ENCODE data around the gene SEPTIN8. TPM values are rescaled to one million over a fixed set of nuclear protein-coding genes. Genes with fewer than 3 reads are reported as not detected.

SEPTIN8 gene
- total RNA-seq, 1 experiment from 2014 or later, result 47.8 TPM

DNA sequence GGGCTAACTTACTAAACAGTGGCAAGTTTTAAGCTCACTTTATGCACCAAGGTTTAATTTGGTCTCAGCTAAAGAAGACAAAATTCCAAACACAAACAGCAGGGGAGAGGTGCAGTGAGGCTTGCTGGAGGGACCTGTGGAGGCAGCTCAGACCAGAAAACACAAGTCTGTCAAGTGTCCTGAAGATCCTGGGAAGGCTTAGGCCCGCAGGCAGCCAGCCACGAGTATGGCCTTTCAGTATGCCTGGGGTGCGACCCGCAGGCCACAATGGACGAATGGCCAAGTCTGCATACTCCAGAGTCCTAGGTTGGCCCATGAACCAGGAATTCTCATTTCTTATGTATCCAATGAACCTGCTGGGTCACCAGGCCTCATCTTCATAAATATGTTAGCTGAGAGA, 20.5 kb downstream of the SEPTIN8 start:
- in situ Hi-C loops (cut with HindIII; ENCODE audit: low sequenced_read_pairs), result no loop called here
- DNase-seq (ENCODE audit: low spot score), result no peak

DNA sequence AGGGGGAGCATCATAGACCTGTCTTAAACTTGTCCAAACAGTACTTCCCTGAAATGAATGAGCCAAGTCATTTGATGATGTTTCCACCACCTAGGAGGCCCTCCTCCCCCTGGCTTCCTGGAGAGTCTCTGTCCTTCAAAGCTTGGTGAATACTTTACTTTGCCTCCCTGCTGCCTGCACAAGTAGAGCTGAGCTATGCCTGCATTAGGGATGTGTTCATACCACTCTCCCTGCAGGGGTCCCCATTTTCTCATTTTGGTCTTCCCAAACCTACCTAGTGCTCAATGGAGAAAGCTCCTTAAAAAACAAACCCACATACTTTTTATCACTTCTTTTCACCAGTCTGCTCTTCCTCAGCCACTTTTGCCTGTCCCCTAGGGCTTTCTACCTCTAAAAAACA, 22.1 kb downstream of the SEPTIN8 start:
- DNase-seq (ENCODE audit: low spot score), result no peak
- in situ Hi-C loops (cut with HindIII; ENCODE audit: low sequenced_read_pairs), result no loop called here

DNA sequence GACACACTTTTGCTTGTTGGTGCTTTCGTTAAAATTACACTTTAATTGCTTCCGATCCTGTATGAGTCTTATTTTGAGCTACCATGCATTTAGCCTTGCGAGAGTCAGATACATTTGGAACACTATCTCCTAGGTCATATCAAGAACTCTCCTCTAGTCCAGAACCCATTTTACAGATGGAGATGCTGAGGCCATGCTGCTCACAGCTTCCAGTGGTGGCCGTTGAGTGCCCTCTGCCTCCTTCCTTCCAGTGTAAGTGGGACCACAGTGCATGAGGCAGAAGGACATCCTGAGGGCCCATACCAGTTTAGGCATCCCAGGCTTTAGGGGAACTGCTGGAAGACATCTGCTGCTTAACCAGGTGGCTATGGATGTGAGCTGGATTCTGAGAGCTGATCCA, 22.9 kb downstream of the SEPTIN8 start:
- in situ Hi-C loops (cut with HindIII; ENCODE audit: low sequenced_read_pairs), result no loop called here
- no peak for DNase-seq (ENCODE audit: low spot score)

DNA sequence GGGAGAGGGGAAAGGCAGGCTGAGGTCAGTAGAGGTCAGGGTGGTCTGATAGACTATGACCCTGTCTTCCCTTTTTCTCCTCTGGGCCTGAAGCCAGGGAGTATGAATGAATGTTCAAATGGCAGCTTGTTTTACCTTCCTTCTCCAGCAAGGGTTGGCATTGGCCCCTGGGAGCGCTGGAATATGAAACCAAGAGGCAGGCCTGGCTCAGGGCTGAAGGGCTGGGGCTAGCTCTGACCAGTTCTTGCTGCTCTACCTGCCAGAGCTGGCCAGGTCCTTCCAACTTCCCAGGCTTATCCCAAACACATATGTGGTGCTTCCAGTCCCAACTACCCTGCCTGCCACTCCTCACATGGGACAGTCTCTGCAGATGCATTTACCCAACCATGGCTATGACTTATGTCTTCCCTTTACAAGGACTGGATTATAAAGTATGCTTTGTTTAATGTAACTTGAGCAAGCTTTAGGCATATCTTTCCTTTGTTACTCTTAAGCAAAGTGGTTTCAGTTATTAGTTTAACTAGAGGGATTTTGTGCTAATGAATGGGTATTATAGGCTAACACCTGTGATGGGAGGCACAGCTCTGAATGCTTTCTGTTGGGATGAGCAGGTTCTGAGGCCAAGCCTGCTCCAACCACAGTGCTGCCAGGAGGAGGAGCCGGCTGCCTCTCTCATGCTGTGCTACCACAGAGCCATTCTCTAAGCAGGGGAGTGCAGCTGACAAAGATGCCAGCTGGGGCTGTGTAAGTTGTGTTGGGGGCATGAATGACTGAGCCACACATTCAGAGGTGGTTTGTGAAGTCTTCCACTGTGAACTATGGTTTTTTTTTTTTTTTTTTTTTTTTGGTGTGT, 23.7 kb downstream of the SEPTIN8 start:
- in situ Hi-C loops (cut with HindIII; ENCODE audit: low sequenced_read_pairs), result no loop called here
- peak; percentile 85 for DNase-seq (ENCODE audit: low spot score)

DNA sequence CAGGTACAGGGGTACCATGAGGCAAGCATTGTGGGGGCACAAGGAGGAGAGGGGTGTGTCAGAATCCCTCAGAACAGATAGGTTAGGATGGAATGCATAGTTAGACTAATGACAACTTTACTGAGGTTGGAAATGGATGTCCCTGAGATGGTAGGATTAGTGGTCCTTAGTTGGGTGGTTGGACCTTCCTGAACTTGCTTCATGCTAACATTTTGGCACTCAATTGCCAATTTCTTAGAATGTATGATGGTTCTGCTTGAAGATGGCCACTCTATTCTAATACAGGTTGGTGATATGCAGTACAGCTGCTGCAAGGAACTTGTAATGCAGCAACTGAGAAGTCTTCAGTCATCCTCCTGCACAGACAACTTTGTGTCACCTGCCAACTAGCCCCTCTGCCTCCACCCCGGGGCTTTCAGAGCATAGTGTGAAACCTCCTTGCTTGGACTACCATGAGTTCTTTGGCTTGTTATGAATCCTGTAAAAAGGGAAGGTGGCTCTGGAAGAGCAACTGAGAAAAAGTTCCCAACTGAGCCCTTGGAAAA, 24.4 kb downstream of the SEPTIN8 start:
- in situ Hi-C loops (cut with HindIII; ENCODE audit: low sequenced_read_pairs), result no loop called here
- no peak for DNase-seq (ENCODE audit: low spot score)

DNA sequence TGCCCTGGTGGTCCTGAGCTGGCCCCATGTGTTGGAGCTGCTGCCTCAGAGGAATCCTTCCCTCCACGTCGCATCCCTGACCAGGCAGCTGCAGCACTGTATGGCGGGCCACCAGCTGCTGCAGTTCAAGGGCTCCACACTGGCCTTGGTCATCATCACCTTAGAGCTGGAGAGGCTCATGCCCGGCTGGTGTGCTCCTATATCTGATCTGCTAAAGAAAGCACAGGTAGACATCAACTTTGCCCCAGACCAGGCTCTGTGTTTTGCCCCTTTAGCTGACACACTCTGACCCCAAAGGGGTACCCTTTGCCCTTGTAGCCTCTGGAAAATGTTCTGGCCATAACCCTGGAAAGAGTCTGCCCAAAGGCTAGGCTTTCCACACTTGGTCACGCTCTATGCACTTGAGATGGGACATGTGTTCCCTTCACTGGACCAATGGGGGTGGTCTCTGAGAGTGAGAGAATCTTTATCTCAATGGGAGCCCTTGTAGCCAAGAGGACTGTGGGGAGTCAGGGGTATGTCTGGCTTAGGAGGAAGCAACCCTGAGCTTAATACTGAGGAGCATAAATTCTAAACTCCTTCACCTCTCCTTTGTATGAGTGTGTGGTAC, 25.0 kb downstream of the SEPTIN8 start:
- in situ Hi-C loops (cut with HindIII; ENCODE audit: low sequenced_read_pairs), result no loop called here
- no peak for DNase-seq (ENCODE audit: low spot score)

DNA sequence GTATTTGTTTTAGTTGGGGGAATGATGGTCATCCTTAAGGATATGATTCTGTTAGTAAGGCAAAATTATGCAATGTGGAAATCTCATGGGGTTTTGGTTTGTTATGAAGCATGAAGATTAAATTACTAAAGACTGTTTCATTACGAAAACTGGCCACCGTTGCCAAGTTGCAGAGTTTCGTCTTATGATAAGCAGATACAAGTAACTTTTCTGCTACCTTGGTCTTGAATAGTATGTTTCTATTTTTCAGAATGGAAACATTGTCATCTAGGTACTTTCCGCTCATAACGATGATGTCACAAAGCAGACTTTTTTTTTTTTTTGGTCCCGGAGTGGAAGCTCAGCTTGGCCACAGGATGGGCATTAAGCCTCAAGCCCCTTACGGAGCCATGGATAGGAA, 25.6 kb downstream of the SEPTIN8 start:
- DNase-seq (ENCODE audit: low spot score), result no peak
- in situ Hi-C loops (cut with HindIII; ENCODE audit: low sequenced_read_pairs), result no loop called here

DNA sequence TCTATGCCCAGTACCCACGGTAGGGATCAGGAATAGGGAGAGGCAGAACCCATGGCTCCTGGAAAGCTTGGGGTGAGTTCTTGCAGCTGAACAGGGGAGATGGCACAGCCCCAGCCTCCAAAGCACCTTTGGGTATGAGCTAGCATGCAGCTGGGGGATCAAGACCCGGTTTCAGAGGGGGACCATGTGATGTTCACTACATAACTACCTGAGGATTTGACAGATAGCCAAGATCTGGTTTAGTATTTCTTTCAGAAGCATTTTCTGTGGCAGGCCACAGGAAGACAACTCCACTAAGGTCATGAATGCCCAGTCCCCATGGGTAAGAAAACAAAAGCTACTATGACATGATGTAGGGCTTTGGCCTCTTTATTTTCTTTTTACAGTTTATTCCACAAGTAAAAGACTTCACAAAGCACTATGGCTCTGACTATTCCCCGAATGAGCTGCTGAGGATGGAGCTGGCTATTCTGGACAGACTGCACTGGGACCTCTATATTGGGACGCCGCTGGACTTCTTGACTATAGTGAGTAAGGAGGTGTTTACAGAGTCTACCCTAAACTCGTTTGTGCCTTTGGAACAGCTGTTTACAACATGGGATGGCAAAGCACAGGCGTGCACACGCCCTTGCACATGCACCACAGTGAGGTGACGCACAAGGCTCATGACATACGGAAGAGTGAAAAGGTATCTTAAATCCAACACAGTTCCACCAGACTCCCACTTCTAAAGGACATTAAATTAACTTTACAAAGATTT, 26.4 kb downstream of the SEPTIN8 start:
- DNase-seq (ENCODE audit: low spot score), result no peak
- in situ Hi-C loops (cut with HindIII; ENCODE audit: low sequenced_read_pairs), result no loop called here

DNA sequence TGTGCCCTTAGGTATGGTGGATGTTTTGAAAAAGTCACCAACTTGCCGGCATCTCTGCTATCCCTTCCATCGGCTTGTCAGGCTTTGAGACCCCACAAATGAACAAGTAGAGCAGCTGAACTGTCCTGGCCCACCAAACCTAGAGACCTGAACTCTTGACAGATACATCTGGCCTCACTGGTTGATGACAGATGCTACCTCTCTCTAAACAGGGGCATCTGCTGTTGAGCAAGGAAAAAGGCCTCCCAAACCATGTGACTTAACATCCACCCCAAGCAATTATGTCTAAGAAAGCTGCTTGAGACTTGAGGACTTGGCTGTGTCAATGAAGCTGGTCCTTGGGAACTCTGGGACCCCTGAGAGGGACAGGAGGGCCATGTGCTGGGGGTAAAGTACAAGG, 27.5 kb downstream of the SEPTIN8 start:
- no peak for DNase-seq (ENCODE audit: low spot score)
- in situ Hi-C loops (cut with HindIII; ENCODE audit: low sequenced_read_pairs), result no loop called here

DNA sequence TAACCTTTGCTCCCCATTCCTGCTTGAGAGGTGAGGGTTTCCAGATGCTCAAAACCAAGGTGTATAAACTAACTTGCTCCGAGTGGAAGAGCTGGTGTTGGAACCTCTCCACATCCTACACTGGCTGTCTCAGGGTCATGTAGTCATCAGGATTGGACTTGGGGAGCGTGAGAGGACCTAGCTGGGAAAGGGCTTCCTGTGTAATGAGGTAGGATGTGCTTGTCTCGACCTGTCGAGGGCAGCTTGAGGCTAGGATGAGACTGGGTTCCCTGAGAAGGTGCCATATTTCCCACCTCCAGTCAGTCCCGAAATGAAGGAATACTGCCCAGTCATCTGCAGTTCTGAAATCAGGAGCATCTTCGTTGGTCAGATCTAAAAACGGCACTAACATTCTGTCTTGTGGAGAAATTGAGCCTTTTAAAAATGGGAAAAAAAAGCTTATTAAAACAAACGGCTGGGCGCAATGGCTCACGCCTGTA, 28.5 kb downstream of the SEPTIN8 start:
- in situ Hi-C loops (cut with HindIII; ENCODE audit: low sequenced_read_pairs), result no loop called here
- DNase-seq (ENCODE audit: low spot score), result no peak

DNA sequence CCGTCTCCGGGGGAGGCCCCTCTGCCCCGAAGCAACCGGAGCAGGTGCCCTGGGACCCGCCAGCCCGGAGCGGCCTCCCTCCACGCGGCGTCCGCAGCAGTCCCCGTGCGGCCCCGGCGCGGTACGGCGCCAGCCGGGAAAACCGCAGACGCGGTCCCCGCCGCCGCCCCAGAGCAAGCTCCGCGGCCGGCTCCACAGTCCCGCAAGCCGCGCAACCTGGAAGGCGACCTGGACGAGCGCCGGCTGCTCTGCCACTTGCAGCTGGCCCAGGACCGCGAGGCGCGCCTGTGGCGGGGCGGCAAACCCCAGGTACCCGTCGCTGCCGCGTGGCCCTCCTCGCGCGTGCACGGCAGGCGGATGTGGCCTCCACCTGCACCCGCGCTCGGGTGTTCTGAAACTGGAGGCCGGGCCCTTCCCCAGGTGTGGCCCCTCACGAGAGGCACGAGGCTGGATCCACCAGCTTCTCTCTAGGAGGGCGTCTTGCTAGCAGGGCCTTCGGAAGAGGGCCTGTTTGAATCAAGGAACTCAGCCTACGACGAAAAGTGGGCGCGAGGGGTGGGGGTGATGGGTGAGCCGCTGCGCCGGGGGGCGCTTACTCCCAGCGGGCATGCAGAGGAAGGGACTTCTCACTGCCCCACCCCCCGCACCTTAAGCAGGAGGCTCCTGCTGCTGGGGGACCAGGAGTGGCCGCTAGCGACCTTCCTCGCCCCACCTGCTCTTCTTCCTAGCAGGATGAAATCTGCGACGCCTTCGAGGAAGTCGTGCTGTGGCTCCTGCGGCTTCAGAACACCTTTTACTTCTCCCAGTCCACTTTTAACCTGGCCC, 29.2 kb downstream of the SEPTIN8 start:
- no peak for DNase-seq (ENCODE audit: low spot score)
- in situ Hi-C loops (cut with HindIII; ENCODE audit: low sequenced_read_pairs), result no loop called here

DNA sequence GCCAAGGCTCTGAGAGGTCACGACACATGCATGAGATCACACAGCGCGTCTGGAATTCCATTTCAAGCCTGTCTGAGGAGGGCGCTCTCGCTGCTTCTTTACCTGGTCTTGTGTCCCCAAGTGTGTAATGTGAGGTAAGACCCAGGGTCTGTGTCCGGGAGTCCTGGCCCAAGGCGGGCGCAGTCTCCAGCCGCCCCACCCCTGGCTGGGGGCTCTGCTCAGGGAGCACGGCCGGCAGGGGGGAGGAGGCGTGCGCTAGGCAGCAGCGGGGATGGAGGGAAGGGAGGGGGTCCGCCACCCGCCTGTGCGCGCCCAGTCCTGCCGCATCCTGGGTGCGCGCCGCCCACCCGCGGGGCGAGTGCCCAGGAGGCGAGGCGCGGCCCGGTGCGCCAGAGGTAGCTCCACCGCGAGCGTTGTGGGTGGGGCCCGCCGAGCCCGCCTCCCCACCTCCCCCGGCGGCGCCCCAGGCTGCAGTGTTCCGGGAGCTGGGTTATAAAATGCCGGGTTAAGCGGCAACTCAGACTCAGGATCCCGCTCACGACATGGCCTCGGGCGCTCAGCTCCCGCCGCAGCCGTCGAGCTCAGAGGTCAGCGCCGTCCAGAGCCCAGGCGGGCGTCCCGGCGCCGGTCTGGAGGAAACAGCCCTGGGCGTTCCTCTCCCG, 30.0 kb downstream of the SEPTIN8 start, which contains the start of gene CCNI2:
TSS of gene CCNI2 (plus strand) at position 473 of the 662 bp plus-strand sequence. CDS start at position 543, 70 bp downstream.
- in situ Hi-C loops (cut with HindIII; ENCODE audit: low sequenced_read_pairs), result no loop called here

DNA sequence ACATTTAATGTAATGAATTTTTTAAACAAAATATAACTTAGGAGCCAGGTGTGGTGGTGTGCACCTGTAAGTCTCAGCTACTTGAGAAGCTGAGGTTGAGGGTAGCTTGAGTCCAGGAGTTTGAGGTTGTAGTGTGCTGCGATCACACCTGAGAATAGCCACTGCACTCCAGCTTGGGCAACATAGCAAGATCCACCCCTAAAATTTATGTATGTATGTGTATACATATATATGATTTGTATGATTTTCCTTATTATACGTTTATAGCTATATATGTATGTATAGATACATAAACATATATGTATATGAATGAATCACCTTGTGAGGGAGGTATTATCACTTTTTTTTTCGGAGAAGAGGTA, 30.5 kb downstream of the SEPTIN8 start:
- in situ Hi-C loops (cut with HindIII; ENCODE audit: low sequenced_read_pairs), result no loop called here
- no peak for DNase-seq (ENCODE audit: low spot score)

More for the DNA sequence above, 30.0 kb downstream of the SEPTIN8 start, which contains the start of gene CCNI2:
- DNase-seq (ENCODE audit: low spot score), result peak; percentile 50

DNA sequence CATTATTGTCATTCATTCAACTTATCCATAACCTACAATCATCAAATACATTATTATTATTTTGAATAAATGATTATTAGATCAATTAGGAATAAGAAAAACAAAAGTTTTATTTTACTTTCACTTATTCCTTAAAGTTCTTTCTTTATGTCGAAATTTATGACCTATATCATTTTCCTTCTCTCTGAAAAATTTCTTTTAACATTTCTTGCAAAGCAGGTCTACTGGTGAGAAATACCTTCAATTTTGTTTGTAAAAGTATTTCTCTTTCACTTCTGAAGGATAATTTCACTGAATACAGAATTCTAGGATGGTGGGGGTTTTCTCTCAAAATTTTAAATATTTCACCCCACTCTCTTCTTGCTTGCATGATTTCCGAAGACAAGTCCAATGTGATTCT, 32.4 kb downstream of the SEPTIN8 start:
- no peak for DNase-seq (ENCODE audit: low spot score)
- in situ Hi-C loops (cut with HindIII; ENCODE audit: low sequenced_read_pairs), result no loop called here

DNA sequence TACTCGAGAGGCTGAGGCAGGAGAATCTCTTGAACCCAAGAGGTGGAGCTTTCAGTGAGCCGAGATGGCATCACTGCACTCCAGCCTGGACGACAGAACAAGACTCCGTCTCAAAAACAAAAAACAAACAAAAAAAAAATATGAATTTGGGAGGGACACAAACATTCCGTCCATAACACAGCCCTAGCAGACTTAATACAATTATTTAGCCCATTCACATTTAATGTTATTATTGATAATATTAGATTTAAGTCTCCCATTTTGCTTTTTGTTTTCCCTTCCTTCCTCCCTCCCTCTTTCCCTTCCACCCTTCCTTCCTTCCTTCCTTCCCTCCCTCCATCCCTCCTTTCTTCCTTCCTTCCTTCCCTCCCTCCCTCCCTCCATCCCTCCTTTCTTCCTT, 34.4 kb downstream of the SEPTIN8 start:
- in situ Hi-C loops (cut with HindIII; ENCODE audit: low sequenced_read_pairs), result no loop called here
- DNase-seq (ENCODE audit: low spot score), result no peak

DNA sequence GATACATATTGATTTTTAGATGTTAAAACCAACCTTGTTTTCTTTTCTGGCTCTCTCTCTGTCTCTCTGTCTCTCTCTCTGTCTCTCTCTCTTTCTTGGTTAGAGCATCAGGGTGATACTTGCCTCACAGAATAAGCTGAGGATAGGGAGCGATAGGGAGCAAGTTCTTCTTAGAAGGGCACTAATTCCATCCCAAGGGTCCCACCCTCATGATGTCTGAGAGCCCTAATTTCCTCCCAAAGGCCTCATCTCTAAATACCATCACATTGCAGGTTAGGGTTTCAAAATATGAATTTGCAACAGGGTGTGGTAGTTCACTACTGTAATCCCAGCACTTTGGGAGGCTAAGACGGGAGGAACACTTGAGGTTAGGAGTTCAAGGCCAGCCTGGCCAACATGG, 34.9 kb downstream of the SEPTIN8 start:
- in situ Hi-C loops (cut with HindIII; ENCODE audit: low sequenced_read_pairs), result no loop called here
- DNase-seq (ENCODE audit: low spot score), result no peak

DNA sequence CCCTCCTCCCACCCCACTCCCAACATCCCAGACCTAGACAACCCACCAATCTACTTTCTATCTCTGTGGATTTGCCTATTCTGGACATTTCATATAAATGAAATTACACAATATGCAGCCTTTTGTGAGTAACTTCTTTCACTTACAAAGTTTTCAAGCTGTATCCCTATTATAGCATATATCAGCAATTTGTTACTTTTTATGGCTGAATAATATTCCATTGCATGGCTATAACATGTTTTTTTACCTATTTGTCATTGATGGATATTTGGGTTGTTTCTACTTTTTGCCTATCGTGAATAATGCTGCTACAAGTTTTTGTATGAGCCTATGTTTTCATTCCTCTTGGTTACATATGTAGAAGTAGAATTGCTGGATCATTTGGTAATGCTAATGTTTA, 37.8 kb downstream of the SEPTIN8 start:
- in situ Hi-C loops (cut with HindIII; ENCODE audit: low sequenced_read_pairs), result no loop called here
- no peak for DNase-seq (ENCODE audit: low spot score)

DNA sequence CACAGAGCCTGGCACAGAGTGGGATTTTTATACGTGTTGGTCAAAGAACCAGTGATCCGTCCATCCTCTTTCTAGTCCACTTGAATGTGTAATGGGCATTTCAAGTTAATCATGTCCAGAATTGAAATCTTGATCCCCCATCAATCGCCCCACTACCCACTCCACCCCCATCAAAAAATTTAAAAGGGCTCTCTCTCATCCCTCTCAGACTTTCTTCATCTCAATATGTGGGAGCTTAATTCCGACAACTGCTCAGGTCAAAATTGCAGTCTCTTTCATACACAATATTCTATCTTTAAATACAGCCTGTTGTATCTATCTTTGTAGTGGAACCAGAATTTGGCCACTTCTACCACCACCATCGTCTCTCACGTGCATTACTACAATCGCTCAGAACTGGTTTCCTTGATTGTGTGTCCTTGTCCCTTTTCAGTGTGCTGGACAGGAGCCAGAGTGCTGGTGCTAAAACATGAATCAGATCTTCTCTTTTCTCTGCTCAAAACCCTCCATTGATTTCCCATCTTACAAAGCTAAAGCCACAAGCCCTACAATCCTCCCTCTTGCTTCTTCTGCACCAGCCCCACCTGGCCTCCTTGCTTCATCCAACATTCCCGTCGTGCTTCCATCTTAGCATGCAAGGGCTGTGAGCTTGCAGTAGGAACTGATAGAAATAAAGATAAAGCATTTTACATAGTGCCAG, 38.9 kb downstream of the SEPTIN8 start:
- peak; percentile 21 for DNase-seq (ENCODE audit: low spot score)
- in situ Hi-C loops (cut with HindIII; ENCODE audit: low sequenced_read_pairs), result no loop called here
